ENCODE results near the gene ARL13B.

The ARL13B gene

GRCh38 chr3:94063496-94064119, 83.7 kb downstream of the ARL13B start:
- H3K4me1 ChIP-seq (ENCODE audit: insufficient read depth, insufficient read length) = no peaks in the 10 kb centered on the region
- no peaks in the 10 kb centered on the region for H3K27me3 ChIP-seq (ENCODE audit: insufficient read depth, insufficient read length)
- no peak for DNase-seq (ENCODE audit: low read depth, low spot score)
- H3K9ac ChIP-seq (ENCODE audit: insufficient read length, low read depth) = peak overlapping the region; percentile 80
- TF ChIP-seq ZNF274 (IDR thresholded peaks at IDR 0.05; ENCODE audit: low read depth, low read length) = no peak
- TF ChIP-seq YY1 (IDR thresholded peaks at IDR 0.05; ENCODE audit: insufficient read depth, insufficient read length) = no peak
- TF ChIP-seq SUZ12 (IDR thresholded peaks at IDR 0.05; ENCODE audit: extremely low read depth, insufficient read depth, insufficient read length) = no peak
- peak overlapping the region; percentile 66 for H3K4me3 ChIP-seq (ENCODE audit: insufficient read length, low read depth)
- H3K9me3 ChIP-seq (ENCODE audit: insufficient read depth, low read length) = no peaks in the 10 kb centered on the region
- peaks cover 24% of the 10 kb centered on the region for H3K36me3 ChIP-seq (ENCODE audit: insufficient read depth, insufficient read length, low read length)

GRCh38 chr3:94064243-94064860, 84.4 kb downstream of the ARL13B start:
- Histone ChIP-seq H3K27me3 (ENCODE audit: insufficient read depth, insufficient read length) (no peaks in the 10 kb centered on the region), H3K9me3 (ENCODE audit: insufficient read depth, low read length) (no peaks in the 10 kb centered on the region), H3K4me3 (ENCODE audit: insufficient read length, low read depth) (no peak overlapping the region), H3K36me3 (ENCODE audit: insufficient read depth, insufficient read length, low read length) (peaks cover 21% of the 10 kb centered on the region), H3K9ac (ENCODE audit: insufficient read length, low read depth) (no peak overlapping the region), H3K4me1 (ENCODE audit: insufficient read depth, insufficient read length) (no peaks in the 10 kb centered on the region)
- TF ChIP-seq YY1 (IDR thresholded peaks at IDR 0.05; ENCODE audit: insufficient read depth, insufficient read length) (no peak), ZNF274 (IDR thresholded peaks at IDR 0.05; ENCODE audit: low read depth, low read length) (no peak), SUZ12 (IDR thresholded peaks at IDR 0.05; ENCODE audit: extremely low read depth, insufficient read depth, insufficient read length) (no peak)
- no peak for DNase-seq (ENCODE audit: low read depth, low spot score)

DNA sequence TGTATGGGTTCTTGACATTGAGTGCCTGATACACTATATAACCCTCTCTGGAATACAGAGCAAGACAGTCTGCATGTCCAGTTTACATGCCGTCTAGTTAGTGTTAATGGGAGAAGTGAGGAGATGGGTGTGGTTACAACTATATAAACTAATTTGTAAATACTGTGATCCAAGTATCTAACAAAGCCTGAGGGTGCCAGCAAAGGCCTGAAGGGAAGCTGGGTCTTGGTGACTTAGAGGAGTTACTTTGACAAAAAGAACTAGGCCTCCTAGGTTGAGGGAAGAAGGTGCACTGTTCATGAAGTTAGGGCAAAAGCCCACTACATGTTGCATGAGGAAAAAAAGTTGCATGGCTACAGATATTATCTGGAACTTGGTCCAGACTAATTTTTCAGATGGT, 85.2 kb downstream of the ARL13B start:
- peaks cover 20% of the 10 kb centered on the region for H3K36me3 ChIP-seq (ENCODE audit: insufficient read depth, insufficient read length, low read length)
- H3K4me1 ChIP-seq (ENCODE audit: insufficient read depth, insufficient read length) = no peaks in the 10 kb centered on the region
- no peak overlapping the region for H3K9ac ChIP-seq (ENCODE audit: insufficient read length, low read depth)
- no peak for DNase-seq (ENCODE audit: low read depth, low spot score)
- no peaks in the 10 kb centered on the region for H3K9me3 ChIP-seq (ENCODE audit: insufficient read depth, low read length)
- no peak overlapping the region for H3K4me3 ChIP-seq (ENCODE audit: insufficient read length, low read depth)
- TF ChIP-seq YY1 (IDR thresholded peaks at IDR 0.05; ENCODE audit: insufficient read depth, insufficient read length) (no peak), SUZ12 (IDR thresholded peaks at IDR 0.05; ENCODE audit: extremely low read depth, insufficient read depth, insufficient read length) (no peak), ZNF274 (IDR thresholded peaks at IDR 0.05; ENCODE audit: low read depth, low read length) (no peak)
- H3K27me3 ChIP-seq (ENCODE audit: insufficient read depth, insufficient read length) = no peaks in the 10 kb centered on the region

- H3K9ac ChIP-seq (ENCODE audit: insufficient read length, low read depth) = no peak overlapping the region
These were observed 86.0 kb downstream of the ARL13B start for GRCh38 chr3:94065819-94066480.

GRCh38 chr3:94066506-94067500, 86.8 kb downstream of the ARL13B start:
- H3K4me1 ChIP-seq (ENCODE audit: insufficient read depth, insufficient read length) = no peaks in the 10 kb centered on the region
- TF ChIP-seq SUZ12 (IDR thresholded peaks at IDR 0.05; ENCODE audit: extremely low read depth, insufficient read depth, insufficient read length) (no peak), YY1 (IDR thresholded peaks at IDR 0.05; ENCODE audit: insufficient read depth, insufficient read length) (no peak), ZNF274 (IDR thresholded peaks at IDR 0.05; ENCODE audit: low read depth, low read length) (no peak)
- no peak overlapping the region for H3K9ac ChIP-seq (ENCODE audit: insufficient read length, low read depth)
- no peaks in the 10 kb centered on the region for H3K27me3 ChIP-seq (ENCODE audit: insufficient read depth, insufficient read length)
- DNase-seq (ENCODE audit: low read depth, low spot score) = no peak
- H3K9me3 ChIP-seq (ENCODE audit: insufficient read depth, low read length) = no peaks in the 10 kb centered on the region
- peaks cover 23% of the 10 kb centered on the region for H3K36me3 ChIP-seq (ENCODE audit: insufficient read depth, insufficient read length, low read length)
- no peak overlapping the region for H3K4me3 ChIP-seq (ENCODE audit: insufficient read length, low read depth)

More at GRCh38 chr3:94065819-94066480, 86.0 kb downstream of the ARL13B start:
- Histone ChIP-seq H3K27me3 (ENCODE audit: insufficient read depth, insufficient read length) (no peaks in the 10 kb centered on the region), H3K36me3 (ENCODE audit: insufficient read depth, insufficient read length, low read length) (peaks cover 20% of the 10 kb centered on the region), H3K9me3 (ENCODE audit: insufficient read depth, low read length) (no peaks in the 10 kb centered on the region), H3K4me1 (ENCODE audit: insufficient read depth, insufficient read length) (no peaks in the 10 kb centered on the region), H3K4me3 (ENCODE audit: insufficient read length, low read depth) (no peak overlapping the region)
- no peak for TF ChIP-seq SUZ12 (IDR thresholded peaks at IDR 0.05; ENCODE audit: extremely low read depth, insufficient read depth, insufficient read length)
- TF ChIP-seq ZNF274 (IDR thresholded peaks at IDR 0.05; ENCODE audit: low read depth, low read length) = no peak
- TF ChIP-seq YY1 (IDR thresholded peaks at IDR 0.05; ENCODE audit: insufficient read depth, insufficient read length) = no peak
- no peak for DNase-seq (ENCODE audit: low read depth, low spot score)

- H3K36me3 ChIP-seq (ENCODE audit: insufficient read depth, insufficient read length, low read length) = peaks cover 31% of the 10 kb centered on the region
- H3K9ac ChIP-seq (ENCODE audit: insufficient read length, low read depth) = no peak overlapping the region
- TF ChIP-seq SUZ12 (IDR thresholded peaks at IDR 0.05; ENCODE audit: extremely low read depth, insufficient read depth, insufficient read length) (no peak), ZNF274 (IDR thresholded peaks at IDR 0.05; ENCODE audit: low read depth, low read length) (no peak), YY1 (IDR thresholded peaks at IDR 0.05; ENCODE audit: insufficient read depth, insufficient read length) (no peak)
- no peak overlapping the region for H3K4me3 ChIP-seq (ENCODE audit: insufficient read length, low read depth)
- no peaks in the 10 kb centered on the region for H3K4me1 ChIP-seq (ENCODE audit: insufficient read depth, insufficient read length)
- H3K9me3 ChIP-seq (ENCODE audit: insufficient read depth, low read length) = no peaks in the 10 kb centered on the region
- H3K27me3 ChIP-seq (ENCODE audit: insufficient read depth, insufficient read length) = no peaks in the 10 kb centered on the region
- DNase-seq (ENCODE audit: low read depth, low spot score) = no peak
These were observed 89.3 kb downstream of the ARL13B start for GRCh38 chr3:94069194-94069813.
